HG03469 (cell line): ENCODE data around the gene TPM4.
"Not testable (repeated sequence)": the region's sequence is repeated elsewhere in the genome, so short reads cannot be mapped to it uniquely, and the experiment has no call there.

Experiments
- ATAC-seq: cut with Tn5 transposase; IDR thresholded peaks from one replicate; pipeline ENCODE4 v1.9.1; 2021; ENCODE audit warnings: mild to moderate bottlenecking, moderate library complexity, moderate number of reproducible peaks; ENCODE audit not compliant: unreplicated experiment

Gene TPM4

GRCh38 chr19:16094360-16095070 is 18.2 kb downstream of the TPM4 start:
- ATAC-seq: no peak

GRCh38 chr19:16095071-16095571 is 18.8 kb downstream of the TPM4 start:
- no peak for ATAC-seq

- no peak for ATAC-seq
These were observed 20.1 kb downstream of the TPM4 start for GRCh38 chr19:16096280-16096855.

- ATAC-seq: no peak
These were observed 22.1 kb downstream of the TPM4 start for GRCh38 chr19:16098416-16098768.

GRCh38 chr19:16098821-16099220 is 22.5 kb downstream of the TPM4 start:
- no peak for ATAC-seq

- ATAC-seq: not testable (repeated sequence)
These were observed 23.1 kb downstream of the TPM4 start for GRCh38 chr19:16099314-16099965.

GRCh38 chr19:16100524-16100923 is 24.2 kb downstream of the TPM4 start:
- ATAC-seq: no peak

GRCh38 chr19:16104722-16105121 is 28.4 kb downstream of the TPM4 start:
- ATAC-seq: no peak

- no peak for ATAC-seq
These were observed 29.8 kb downstream of the TPM4 start for GRCh38 chr19:16106121-16106520.

- ATAC-seq: peak; percentile 72
These were observed 35.0 kb downstream of the TPM4 start, which contains the start of gene RAB8A for GRCh38 chr19:16111160-16111908. Gene RAB8A (plus strand): TSS chr19:16111889. CDS start chr19:16111902, 13 bp downstream.

- no peak for ATAC-seq
These were observed 35.8 kb downstream of the TPM4 start for GRCh38 chr19:16111909-16112752.

- no peak for ATAC-seq
These were observed 36.5 kb downstream of the TPM4 start for GRCh38 chr19:16112778-16113177.

- no peak for ATAC-seq
These were observed 37.4 kb downstream of the TPM4 start for GRCh38 chr19:16113727-16114126.

GRCh38 chr19:16115301-16116039 is 39.2 kb downstream of the TPM4 start:
- no peak for ATAC-seq

GRCh38 chr19:16116067-16116466 is 39.8 kb downstream of the TPM4 start:
- ATAC-seq: no peak

GRCh38 chr19:16117594-16118033 is 41.3 kb downstream of the TPM4 start:
- no peak for ATAC-seq

- ATAC-seq: peak; percentile 45
These were observed 42.3 kb downstream of the TPM4 start for GRCh38 chr19:16118489-16119033.

GRCh38 chr19:16119075-16119857 is 43.0 kb downstream of the TPM4 start:
- ATAC-seq: not testable (repeated sequence)
